SKM-1 treated with dmso at 0.1 percent for 144 hours (cell line): ENCODE measurements around the gene GCN1.
"Not testable (repeated sequence)": the region's sequence is repeated elsewhere in the genome, so short reads cannot be mapped to it uniquely, and the experiment has no call there.

Experiments used
- DNase-seq: peaks from one replicate; lab custom pipeline; 2025; ENCODE audit not compliant: unreplicated experiment; lab: John Stamatoyannopoulos, UW

Gene GCN1

GRCh38 chr12:120193286-120193685, 1.2 kb downstream of the GCN1 start:
- DNase-seq = not testable (repeated sequence)

- DNase-seq = no peak
Observed at GRCh38 chr12:120190985-120191480, 3.5 kb downstream of the GCN1 start.

GRCh38 chr12:120190386-120190785, 4.1 kb downstream of the GCN1 start:
- DNase-seq = no peak

- DNase-seq = no peak
Observed at GRCh38 chr12:120186654-120187053, 7.9 kb downstream of the GCN1 start.

GRCh38 chr12:120183211-120183631, 11.3 kb downstream of the GCN1 start:
- no peak for DNase-seq

- DNase-seq = no peak
Observed at GRCh38 chr12:120181991-120182631, 12.4 kb downstream of the GCN1 start.

DNA sequence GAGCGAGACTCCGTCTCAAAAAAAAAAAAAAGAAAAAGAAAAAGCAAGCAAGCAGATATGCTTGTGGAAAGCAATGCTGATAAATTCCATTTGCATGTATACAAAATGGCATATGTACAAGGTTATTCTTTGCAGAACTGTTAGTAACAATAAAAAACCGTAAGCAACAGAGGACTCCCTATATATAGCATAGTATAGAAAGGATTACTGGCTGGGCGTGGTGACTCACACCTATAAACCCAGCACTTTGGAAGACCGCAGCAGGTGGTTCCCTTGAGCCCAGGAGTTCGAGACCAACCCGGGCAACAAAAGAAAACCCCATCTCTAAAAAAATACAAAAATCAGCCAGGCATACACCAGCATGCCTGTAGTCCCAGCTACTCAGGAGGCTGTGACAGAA, 13.5 kb downstream of the GCN1 start:
- DNase-seq = no peak

DNA sequence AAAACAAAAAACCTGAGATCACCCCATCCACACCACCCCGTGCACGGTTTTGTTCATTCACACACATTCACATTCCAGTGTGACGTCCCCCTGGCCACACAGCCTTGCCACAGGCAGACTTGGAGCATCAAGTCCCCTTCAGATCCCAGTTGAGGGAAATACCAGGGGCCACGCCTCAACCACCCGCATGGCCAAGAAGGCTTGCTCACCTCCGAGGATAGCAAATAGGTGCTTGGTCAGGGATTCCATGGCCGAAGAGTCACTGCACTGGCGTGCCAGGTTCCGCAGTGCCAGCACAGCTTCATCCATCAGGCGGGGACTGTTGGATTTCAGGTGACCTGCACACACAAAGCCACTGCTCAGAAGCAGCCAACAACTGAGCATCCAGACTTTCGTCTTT, 19.0 kb downstream of the GCN1 start:
- DNase-seq = no peak

DNA sequence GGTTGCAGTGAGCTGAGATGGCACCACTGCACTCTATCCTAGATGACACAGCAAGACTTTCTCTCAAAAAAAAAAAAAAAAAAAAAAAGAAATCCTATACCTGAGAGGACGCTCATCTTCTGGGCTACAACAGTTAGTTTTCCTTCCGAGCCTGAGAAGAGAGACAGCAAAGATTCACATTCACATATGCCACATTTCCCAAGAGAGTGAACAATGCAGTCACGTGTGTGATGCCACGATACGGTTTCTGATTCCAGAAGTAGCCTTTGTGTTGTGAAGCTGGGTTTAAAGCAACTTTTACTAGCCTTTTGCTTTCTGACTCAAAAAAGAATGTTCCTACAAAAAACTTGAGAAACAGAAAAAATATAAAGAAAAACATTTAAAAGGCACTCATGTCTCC, 19.5 kb downstream of the GCN1 start:
- DNase-seq = no peak

DNA sequence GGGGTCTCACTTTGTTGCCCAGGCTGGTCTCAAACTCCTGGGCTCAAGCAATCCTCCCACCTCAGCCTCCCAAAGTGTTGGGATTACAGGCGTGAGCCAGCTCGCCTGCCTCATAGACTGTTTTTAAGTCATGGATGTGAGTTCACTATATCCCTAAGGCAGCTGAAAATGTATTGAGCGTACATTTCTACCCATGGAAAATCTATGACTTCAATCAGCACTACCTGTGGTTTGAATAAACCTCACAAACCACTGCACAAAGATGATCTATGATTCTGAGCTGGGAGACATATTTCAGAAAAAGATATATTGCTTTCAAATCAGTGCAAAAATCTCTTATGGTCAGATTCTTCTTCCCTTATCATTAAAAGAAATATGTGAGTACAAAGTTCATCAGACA, 22.5 kb downstream of the GCN1 start:
- no peak for DNase-seq

DNA sequence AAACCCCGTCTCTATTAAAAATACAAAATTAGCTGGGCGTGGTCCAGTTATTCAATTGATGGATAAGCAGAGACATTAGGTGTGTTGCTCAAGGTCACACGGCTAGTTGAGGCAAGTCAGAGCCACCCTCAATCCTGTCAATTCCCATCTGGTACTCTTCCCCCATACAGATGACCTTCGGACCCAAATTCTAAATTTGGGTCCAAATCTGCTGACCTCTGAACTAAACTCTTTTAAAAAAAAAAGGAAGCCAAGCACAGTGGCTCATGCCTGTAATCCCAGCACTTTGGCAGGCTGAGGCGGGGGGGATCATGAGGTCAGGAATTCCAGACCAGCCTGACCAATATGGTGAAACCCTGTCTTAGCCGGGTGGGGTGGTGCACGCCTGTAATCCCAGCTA, 23.9 kb downstream of the GCN1 start:
- no peak for DNase-seq

GRCh38 chr12:120169946-120170345, 24.6 kb downstream of the GCN1 start:
- DNase-seq = no peak

DNA sequence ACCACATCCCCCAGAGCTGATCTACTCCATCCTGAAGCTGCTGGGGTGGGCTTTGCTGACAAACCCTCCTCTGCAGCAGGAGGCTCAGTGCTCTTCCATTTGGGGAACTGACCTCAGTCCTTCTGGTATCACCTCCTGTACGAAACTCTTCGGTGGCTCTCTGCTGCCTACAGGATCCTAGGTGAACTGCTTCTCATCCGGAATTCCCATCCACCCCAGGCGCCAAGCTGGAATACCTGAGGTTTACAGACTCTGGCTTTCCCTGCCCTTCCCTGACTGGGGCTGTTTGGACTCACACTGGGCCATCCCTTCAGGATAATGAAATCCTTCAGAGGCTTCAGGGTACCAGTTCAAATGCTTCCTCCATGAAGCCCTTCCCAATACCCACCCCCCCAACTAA, 26.2 kb downstream of the GCN1 start:
- no peak for DNase-seq

DNA sequence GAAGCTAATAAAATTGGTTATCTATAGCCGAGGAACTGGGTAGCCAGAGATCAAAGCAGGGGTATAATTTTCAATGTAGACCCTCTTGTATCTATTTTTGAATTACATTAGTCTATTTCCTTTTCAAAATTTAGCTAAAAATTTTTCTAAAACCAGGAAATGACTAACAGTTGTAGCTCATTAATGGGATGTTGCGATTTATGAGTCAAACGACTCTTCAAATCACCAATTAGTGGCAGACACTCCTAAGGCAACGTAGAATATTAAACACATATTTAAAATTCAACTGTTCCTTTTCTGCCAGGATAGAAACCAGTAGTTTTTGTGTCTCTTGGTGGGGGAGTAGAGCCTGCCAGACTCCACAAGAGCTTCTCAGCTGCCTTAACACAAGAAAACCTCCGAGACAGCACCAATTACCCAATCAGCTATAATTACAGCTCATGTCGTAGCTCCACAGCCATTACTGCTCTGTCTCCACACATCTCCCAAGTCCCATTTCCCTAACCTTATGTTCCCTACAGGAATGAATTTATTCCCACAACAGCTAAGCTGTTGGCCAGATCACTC, 26.9 kb downstream of the GCN1 start:
- DNase-seq = no peak

DNA sequence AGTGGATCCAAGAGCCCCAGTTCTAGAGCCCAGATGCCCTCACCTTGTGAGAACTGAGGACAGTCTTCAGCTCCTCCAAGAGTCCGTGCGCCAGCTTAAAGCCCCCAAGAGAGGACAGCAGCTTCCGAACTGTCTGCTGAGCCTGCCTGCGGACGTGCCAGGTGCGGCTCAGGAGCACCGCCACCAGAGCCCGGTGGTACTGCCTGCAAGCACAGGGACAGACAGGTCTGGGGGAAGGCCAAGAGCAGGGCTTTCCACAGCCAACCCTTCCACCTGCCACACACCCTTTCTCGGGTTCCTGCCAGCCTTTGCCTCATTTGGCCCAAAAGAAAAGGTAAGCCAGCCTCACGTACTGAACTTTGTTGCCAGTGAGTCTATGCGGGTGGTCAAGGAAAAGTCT, 30.2 kb downstream of the GCN1 start:
- no peak for DNase-seq

DNA sequence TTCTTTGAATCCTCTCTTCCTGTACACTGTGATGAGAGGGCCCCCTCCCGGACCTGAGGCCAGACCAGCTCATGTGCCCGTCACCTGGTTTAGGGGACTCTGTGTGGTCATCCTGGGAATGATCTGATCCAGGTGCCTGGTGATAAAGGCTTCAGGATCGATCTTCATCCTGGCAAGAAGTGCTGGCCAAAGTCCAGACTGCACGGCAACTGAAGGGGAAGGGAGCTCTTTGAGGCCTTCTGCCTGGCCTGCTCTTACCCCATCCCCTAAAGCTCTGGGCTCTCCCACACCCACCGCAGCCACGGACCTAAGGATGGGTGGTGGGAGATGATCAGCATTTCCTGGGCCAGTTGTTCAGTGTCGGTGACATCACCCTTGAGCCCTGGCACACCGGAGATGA, 31.8 kb downstream of the GCN1 start:
- no peak for DNase-seq

DNA sequence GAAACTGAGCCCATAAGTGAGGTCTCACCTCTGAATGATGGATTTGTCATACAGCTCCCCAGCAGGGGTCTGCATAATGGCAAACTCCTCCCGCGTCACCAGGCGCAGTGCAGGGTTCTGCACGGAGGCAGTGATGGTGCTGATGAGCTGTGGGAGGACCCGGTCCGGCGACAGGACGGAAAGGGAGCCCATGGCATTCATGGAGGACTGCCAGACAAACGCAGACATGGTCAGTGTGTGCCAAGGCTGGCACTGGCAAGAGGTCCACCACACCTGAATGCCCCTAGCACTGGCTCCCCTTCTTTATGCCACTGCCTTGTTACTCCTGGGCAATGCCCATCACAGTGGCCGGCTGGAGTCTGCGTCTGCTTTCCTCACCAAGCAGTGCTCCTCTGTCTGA, 32.7 kb downstream of the GCN1 start:
- DNase-seq = no peak

DNA sequence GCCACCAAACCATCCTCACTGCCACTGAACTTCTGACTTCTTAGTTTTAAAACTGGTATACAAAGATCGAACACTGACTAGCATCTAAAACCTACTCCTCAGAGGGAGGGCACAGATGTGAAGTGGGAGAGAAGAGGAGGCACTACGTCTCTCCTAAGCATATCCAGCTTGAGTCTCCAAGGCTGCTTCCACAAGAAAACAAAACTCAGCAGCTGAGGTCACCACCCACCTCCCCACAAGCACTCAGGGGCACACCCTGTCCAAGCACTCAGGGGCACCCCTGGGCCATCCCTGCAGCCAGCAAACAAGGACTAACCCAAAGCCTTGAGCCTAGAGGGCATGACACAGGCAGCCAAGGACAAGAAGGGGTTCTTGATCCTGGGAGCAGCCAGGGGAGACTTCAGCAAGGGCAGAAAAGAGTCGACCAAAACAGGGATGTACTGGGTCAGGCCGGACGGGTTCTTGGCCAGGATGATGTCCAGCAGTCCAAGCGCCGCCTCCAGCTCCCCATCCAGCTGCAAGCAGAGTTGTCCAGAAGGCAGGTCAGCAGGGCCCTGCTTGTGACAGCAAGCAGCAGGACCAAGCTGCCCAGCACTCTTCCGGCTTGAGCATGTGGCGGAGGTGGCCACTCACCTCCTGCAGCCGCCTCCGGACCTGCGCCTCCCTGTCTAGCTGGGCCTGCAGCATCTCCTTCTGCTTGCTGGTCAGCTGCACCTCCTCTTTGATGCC, 34.8 kb downstream of the GCN1 start:
- no peak for DNase-seq

DNA sequence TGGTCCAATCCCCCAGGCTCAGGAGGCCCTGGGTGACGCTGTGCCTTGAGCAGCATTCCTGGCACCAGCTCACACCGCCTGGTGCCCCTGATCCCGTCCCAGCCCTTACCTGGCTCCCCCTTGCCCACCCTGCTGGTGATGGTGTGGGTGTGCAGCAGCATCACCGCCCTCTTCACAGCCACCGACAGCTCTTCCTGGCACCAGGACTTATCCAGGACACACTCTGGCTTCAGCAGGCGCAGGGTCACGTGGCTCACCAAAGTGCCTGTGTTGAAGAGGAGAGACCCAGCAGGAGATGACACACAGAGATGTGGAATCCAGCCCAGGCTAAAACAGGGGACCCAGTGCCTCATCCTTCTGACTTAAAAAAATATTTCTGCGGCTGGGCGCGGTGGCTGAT, 36.2 kb downstream of the GCN1 start:
- no peak for DNase-seq

DNA sequence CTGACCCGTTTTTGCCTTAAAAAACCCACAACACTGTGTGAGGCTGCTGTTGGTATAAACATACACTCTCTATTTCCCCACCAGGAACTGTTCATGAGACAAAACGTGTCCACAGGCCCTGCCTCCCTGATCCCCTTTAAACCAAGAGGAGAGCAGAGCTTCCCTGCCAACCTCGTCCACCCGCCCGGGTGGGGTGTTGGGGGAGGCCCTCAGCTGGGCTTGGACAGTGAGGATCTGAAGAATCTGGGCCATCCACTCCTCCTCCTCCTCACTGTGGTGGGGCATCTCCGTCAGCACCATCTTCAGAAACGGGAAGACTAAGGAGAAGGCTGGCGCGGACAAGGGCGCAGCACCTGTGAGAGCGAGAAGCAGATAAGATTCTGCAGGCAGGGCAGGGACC, 36.8 kb downstream of the GCN1 start:
- DNase-seq = no peak

DNA sequence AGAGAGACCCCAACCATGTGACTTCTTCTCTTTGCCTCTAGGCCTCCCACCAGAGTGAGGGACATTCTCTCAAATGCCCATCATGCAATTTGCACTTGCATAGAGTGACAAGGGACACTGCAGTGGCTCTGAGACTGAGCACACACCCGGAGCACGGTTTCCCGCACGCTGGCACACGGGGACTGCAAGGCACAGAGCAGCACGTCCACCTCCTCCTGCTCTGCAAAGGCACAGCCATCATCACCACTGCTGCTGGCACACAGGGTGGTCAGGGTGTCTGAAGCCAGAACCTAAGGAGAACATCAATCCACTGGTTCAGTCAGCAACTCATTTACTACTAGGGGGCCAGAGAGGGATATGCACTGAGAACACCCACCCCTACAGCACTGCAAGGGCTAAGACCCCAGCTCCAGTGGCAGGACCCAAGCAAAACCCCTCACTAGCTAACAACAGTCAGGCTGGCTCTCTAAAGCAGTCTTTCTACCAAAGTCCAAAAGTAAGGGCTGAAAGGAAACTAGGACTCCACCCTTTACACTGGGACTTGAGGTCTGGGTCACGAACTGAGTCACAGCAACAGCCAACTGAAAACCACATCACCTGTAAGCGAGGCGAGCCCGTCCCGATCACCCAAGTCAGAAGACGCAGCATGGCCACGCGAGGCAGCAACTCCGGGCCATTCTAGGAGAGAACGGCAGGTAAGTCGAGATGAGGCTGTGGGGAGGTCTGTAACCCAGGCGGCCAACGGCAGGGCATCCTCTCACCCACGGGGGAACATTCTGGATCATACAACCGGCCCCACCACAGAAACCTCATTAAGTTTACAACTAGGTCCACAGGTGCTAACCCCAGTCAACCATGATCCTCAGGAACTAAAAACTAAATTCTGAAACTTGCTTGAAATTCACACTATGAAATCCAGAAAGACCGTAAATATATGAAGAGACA, 37.9 kb downstream of the GCN1 start:
- no peak for DNase-seq
